CD4-positive, alpha-beta T cell treated with Interferon gamma for 1 hour (primary cell): Measurements from ENCODE around the gene CFAP210.
"Not testable (repeated sequence)": the region's sequence is repeated elsewhere in the genome, so short reads cannot be mapped to it uniquely, and the experiment has no call there.

ENCODE experiments used
- DNase-seq: peaks from one replicate; pipeline ENCODE4 v3.0.0-alpha.2; 2020

The CFAP210 gene

GRCh38 chr2:169670937-169671336, 23.3 kb downstream of the CFAP210 start:
- no peak for DNase-seq

GRCh38 chr2:169670215-169670651, 24.0 kb downstream of the CFAP210 start:
- no peak for DNase-seq

- no peak for DNase-seq
Measured at GRCh38 chr2:169667583-169667982, 26.6 kb downstream of the CFAP210 start.

GRCh38 chr2:169664978-169665930, 29.0 kb downstream of the CFAP210 start:
- DNase-seq = no peak

- no peak for DNase-seq
Measured at GRCh38 chr2:169664600-169664977, 29.6 kb downstream of the CFAP210 start.

GRCh38 chr2:169663247-169663646, 31.0 kb downstream of the CFAP210 start:
- no peak for DNase-seq

GRCh38 chr2:169662744-169663143, 31.5 kb downstream of the CFAP210 start:
- DNase-seq = no peak

- no peak for DNase-seq
Measured at GRCh38 chr2:169661265-169661664, 32.9 kb downstream of the CFAP210 start.

- no peak for DNase-seq
Measured at GRCh38 chr2:169659320-169659719, 34.9 kb downstream of the CFAP210 start.

GRCh38 chr2:169658877-169659276, 35.3 kb downstream of the CFAP210 start:
- DNase-seq = no peak

- no peak for DNase-seq
Measured at GRCh38 chr2:169656164-169656563, 38.0 kb downstream of the CFAP210 start.

GRCh38 chr2:169653636-169654035, 40.6 kb downstream of the CFAP210 start:
- DNase-seq = no peak

- no peak for DNase-seq
Measured at GRCh38 chr2:169649278-169649677, 44.9 kb downstream of the CFAP210 start.

- no peak for DNase-seq
Measured at GRCh38 chr2:169647496-169647895, 46.7 kb downstream of the CFAP210 start.

- no peak for DNase-seq
Measured at GRCh38 chr2:169644173-169644572, 50.0 kb downstream of the CFAP210 start.

- no peak for DNase-seq
Measured at GRCh38 chr2:169641464-169641863, 52.7 kb downstream of the CFAP210 start.

GRCh38 chr2:169640104-169640503, 54.1 kb downstream of the CFAP210 start:
- DNase-seq = no peak

- no peak for DNase-seq
Measured at GRCh38 chr2:169637620-169638019, 56.6 kb downstream of the CFAP210 start.

- no peak for DNase-seq
Measured at GRCh38 chr2:169636440-169637097, 57.6 kb downstream of the CFAP210 start.

GRCh38 chr2:169625781-169626180, 68.4 kb downstream of the CFAP210 start:
- DNase-seq = no peak

GRCh38 chr2:169623235-169623634, 71.0 kb downstream of the CFAP210 start:
- DNase-seq = no peak

GRCh38 chr2:169620509-169620908, 73.7 kb downstream of the CFAP210 start:
- DNase-seq = no peak

- DNase-seq = no peak
Measured at GRCh38 chr2:169619946-169620345, 74.3 kb downstream of the CFAP210 start.

GRCh38 chr2:169615982-169616381, 78.2 kb downstream of the CFAP210 start:
- not testable (repeated sequence) for DNase-seq
